ENCODE results near the gene TGFBR3.

TGFBR3 gene

GRCh38 chr1:91827459-91828321 is 58.3 kb downstream of the TGFBR3 start:
- Mint-ChIP-seq H3K27ac (peak overlapping the region; percentile 19 to 64 (median 53)), H3K27me3 (ENCODE audit: low read depth) (no peaks in the 10 kb centered on the region), H3K36me3 (ENCODE audit: low read depth) (peaks cover 3% of the 10 kb centered on the region), H3K4me3 (no peak overlapping the region), H3K4me1 (peaks cover 35% of the 10 kb centered on the region), H3K9me3 (no peaks in the 10 kb centered on the region)
- no peak for TF ChIP-seq CTCF (IDR thresholded peaks at IDR 0.05; ENCODE audit: unreplicated experiment in 3 of 3)

GRCh38 chr1:91827087-91827458 is 58.9 kb downstream of the TGFBR3 start:
- no peaks in the 10 kb centered on the region for H3K27me3 Mint-ChIP-seq (ENCODE audit: low read depth)
- TF ChIP-seq CTCF (IDR thresholded peaks at IDR 0.05; ENCODE audit: unreplicated experiment in 3 of 3) = no peak
- peaks cover 40% of the 10 kb centered on the region for H3K4me1 Mint-ChIP-seq
- no peaks in the 10 kb centered on the region for H3K36me3 Mint-ChIP-seq (ENCODE audit: low read depth)
- H3K9me3 Mint-ChIP-seq = no peaks in the 10 kb centered on the region
- H3K27ac Mint-ChIP-seq = peak overlapping the region; percentile 19 to 64 (median 53)
- no peak overlapping the region for H3K4me3 Mint-ChIP-seq

- Mint-ChIP-seq H3K4me3 (no peak overlapping the region), H3K9me3 (no peaks in the 10 kb centered on the region), H3K36me3 (ENCODE audit: low read depth) (no peaks in the 10 kb centered on the region), H3K4me1 (peaks cover 44% of the 10 kb centered on the region), H3K27ac (peak overlapping the region; percentile 19 to 64 (median 53)), H3K27me3 (ENCODE audit: low read depth) (no peaks in the 10 kb centered on the region)
- no peak for TF ChIP-seq CTCF (IDR thresholded peaks at IDR 0.05; ENCODE audit: unreplicated experiment in 3 of 3)
Measured at GRCh38 chr1:91826649-91827048, 59.3 kb downstream of the TGFBR3 start.

GRCh38 chr1:91826248-91826647 is 59.7 kb downstream of the TGFBR3 start:
- Mint-ChIP-seq H3K36me3 (ENCODE audit: low read depth) (no peaks in the 10 kb centered on the region), H3K9me3 (no peaks in the 10 kb centered on the region), H3K27me3 (ENCODE audit: low read depth) (no peaks in the 10 kb centered on the region), H3K4me1 (peaks cover 43% of the 10 kb centered on the region), H3K4me3 (no peak overlapping the region), H3K27ac (peak overlapping the region; percentile 19 to 64 (median 53))
- TF ChIP-seq CTCF (IDR thresholded peaks at IDR 0.05; ENCODE audit: unreplicated experiment in 3 of 3) = no peak

- Mint-ChIP-seq H3K36me3 (ENCODE audit: low read depth) (no peaks in the 10 kb centered on the region), H3K4me1 (peaks cover 49% of the 10 kb centered on the region), H3K27ac (peak overlapping the region; percentile 2 to 83 (median 82)), H3K9me3 (no peaks in the 10 kb centered on the region), H3K4me3 (no peak overlapping the region), H3K27me3 (ENCODE audit: low read depth) (no peaks in the 10 kb centered on the region)
- no peak for TF ChIP-seq CTCF (IDR thresholded peaks at IDR 0.05; ENCODE audit: unreplicated experiment in 3 of 3)
Measured at GRCh38 chr1:91821126-91821868, 64.7 kb downstream of the TGFBR3 start.

Data from nephron (organoid).